Measurements from ENCODE around the gene PLK3. TPM values are rescaled to one million over a fixed set of nuclear protein-coding genes. Genes with fewer than 3 reads are reported as not detected.
"Not testable (repeated sequence)": the region's sequence is repeated elsewhere in the genome, so short reads cannot be mapped to it uniquely, and the experiment has no call there.

Gene PLK3
- polyA plus RNA-seq, 2 donors = 23.1 to 58.1 TPM

- no peak overlapping the region for H3K4me3 ChIP-seq (ENCODE audit: low read depth in 1 of 2, low read length in 2 of 2)
- H3K27ac ChIP-seq (ENCODE audit: low read depth in 2 of 2, low read length in 1 of 2) = peak overlapping the region; percentile 57 to 69
Measured at GRCh38 chr1:44786841-44787426, 13.2 kb upstream of the PLK3 start.

DNA sequence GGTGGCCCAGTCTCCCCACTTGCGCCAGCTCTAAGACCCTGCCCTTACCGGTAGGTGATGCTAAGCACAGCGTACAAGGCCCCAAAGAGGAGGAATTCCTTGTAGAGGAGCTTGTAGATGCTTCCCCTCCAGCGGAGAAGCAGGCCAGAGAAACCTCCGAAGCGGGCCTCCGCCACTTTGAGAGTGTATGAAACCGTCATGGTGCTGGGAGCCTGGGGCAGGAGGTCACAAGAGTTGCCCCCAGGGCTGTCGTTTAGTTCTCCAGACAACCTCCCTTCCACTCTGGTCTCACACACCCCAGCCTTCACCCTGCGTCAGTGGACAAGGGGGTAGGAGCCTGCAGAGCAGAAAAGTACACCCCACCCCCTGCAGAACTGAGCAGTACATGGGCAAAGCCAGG, 12.7 kb upstream of the PLK3 start:
- Histone ChIP-seq H3K27me3 (ENCODE audit: control insufficient read depth in 1 of 2, insufficient read depth in 2 of 2, low read length in 2 of 2) (no peaks in the 10 kb centered on the region), H3K9me3 (ENCODE audit: control insufficient read depth in 2 of 2, insufficient read depth in 1 of 2, low read depth in 1 of 2, low read length in 1 of 2) (no peaks in the 10 kb centered on the region), H3K4me1 (ENCODE audit: control insufficient read depth in 2 of 2, insufficient read depth in 2 of 2, low read length in 1 of 2) (peaks cover 0 to 7% of the 10 kb centered on the region in 2 donors), H3K4me3 (ENCODE audit: low read depth in 1 of 2, low read length in 2 of 2) (no peak overlapping the region), H3K36me3 (ENCODE audit: control insufficient read depth in 2 of 2, insufficient read depth in 2 of 2, low read length in 1 of 2) (no peaks in the 10 kb centered on the region), H3K27ac (ENCODE audit: low read depth in 2 of 2, low read length in 1 of 2) (no peak overlapping the region)
- 95 to 99% methylated on average over 10 of the region's 10 CpGs for WGBS, 2 donors

More at GRCh38 chr1:44786841-44787426, 13.2 kb upstream of the PLK3 start:
- no peaks in the 10 kb centered on the region for H3K36me3 ChIP-seq (ENCODE audit: control insufficient read depth in 2 of 2, insufficient read depth in 2 of 2, low read length in 1 of 2)
- no peaks in the 10 kb centered on the region for H3K27me3 ChIP-seq (ENCODE audit: control insufficient read depth in 1 of 2, insufficient read depth in 2 of 2, low read length in 2 of 2)
- H3K9me3 ChIP-seq (ENCODE audit: control insufficient read depth in 2 of 2, insufficient read depth in 1 of 2, low read depth in 1 of 2, low read length in 1 of 2) = no peaks in the 10 kb centered on the region
- 83 to 84% methylated on average over 9 of the region's 9 CpGs for WGBS, 2 donors
- peaks cover 0 to 7% of the 10 kb centered on the region in 2 donors for H3K4me1 ChIP-seq (ENCODE audit: control insufficient read depth in 2 of 2, insufficient read depth in 2 of 2, low read length in 1 of 2)

DNA sequence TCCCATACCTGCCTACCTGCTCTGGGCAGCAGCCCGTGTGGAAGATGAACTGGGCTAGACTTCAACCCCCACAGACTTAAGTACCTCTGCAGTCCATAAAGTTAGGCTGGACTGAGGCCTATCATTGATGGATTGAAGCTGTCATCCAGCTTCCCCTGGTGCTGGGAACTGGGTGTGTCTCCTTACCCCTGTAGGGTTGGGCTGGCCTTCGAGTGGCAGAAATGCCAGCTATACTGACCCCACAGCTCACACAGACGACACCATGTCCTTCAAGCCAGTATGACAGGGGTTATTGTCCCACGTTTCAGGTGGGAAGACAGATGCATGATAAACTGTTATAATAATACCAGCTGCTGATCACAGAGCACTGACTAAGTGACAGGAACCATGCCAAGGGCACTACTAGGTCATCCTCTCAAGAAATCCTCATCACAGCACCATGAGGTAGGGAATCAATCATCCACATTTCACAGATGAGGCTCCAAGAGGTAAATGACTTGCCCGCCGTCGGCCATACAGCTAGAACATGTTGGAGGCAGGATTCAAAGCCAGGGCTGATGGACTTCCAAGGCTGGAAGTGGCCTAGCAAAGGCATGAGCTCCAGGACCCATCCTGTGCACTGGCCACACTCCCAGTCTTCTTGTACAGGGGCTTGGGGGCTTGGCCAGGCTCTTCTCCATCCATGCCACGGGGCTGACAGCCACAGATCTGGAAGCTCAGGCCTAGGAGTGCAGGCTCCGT, 11.9 kb upstream of the PLK3 start, which contains the start of gene BEST4:
BEST4 (minus strand) TSS at position 51 of the 741 bp plus-strand sequence. CDS start 465 bp downstream, outside the sequence.
- H3K27me3 ChIP-seq (ENCODE audit: control insufficient read depth in 1 of 2, insufficient read depth in 2 of 2, low read length in 2 of 2) = no peaks in the 10 kb centered on the region
- no peak within 1 kb of the TSS for H3K27ac ChIP-seq (ENCODE audit: low read depth in 2 of 2, low read length in 1 of 2)
- no peaks in the 10 kb centered on the region for H3K9me3 ChIP-seq (ENCODE audit: control insufficient read depth in 2 of 2, insufficient read depth in 1 of 2, low read depth in 1 of 2, low read length in 1 of 2)
- no peak within 1 kb of the TSS for H3K4me3 ChIP-seq (ENCODE audit: low read depth in 1 of 2, low read length in 2 of 2)
- peaks cover 0 to 7% of the 10 kb centered on the region in 2 donors for H3K4me1 ChIP-seq (ENCODE audit: control insufficient read depth in 2 of 2, insufficient read depth in 2 of 2, low read length in 1 of 2)
- 77 to 83% methylated on average over 9 of the region's 9 CpGs for WGBS, 2 donors
- no peaks in the 10 kb centered on the region for H3K36me3 ChIP-seq (ENCODE audit: control insufficient read depth in 2 of 2, insufficient read depth in 2 of 2, low read length in 1 of 2)

DNA sequence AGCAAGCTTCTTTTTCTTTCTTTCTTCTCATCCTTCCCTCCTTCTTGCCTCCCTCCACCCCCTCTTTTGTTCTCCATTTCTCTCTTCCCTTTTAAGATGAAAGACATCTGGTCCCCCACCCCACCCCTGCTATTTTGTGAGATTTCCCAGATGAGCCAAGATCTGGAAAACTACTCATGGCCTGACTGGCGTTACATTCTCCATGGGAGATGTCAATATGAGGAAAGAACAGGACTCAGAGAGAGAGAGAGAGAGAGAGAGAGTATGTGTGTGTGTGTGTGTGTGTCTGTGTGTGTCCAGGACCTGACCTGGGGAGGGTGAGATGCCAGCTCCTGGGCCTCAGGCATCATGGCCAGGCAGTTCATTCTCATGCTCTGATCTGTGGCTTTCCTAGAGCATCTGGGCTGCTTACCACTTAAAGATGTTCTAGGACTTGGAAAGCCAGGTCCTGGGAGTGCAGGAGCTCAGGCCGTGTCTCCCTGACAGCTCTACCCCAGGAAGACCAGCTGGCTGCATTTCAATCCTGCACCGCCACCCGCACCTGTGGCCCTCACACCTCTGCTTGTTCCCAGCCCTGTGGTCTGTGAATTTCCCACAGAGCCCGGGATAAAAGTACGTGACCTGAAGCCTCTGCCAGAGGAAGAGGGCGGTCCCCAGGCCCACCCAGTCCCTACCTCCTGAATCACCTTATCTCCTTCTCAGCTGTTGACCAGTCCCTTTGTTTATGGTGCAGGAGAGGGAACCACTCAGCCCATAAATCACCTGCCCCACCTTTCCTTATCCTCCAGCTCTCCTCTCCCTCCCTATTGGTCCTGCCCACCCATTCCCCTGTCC, 9.0 kb upstream of the PLK3 start:
- no peaks in the 10 kb centered on the region for H3K27me3 ChIP-seq (ENCODE audit: control insufficient read depth in 1 of 2, insufficient read depth in 2 of 2, low read length in 2 of 2)
- no peaks in the 10 kb centered on the region for H3K36me3 ChIP-seq (ENCODE audit: control insufficient read depth in 2 of 2, insufficient read depth in 2 of 2, low read length in 1 of 2)
- WGBS, 2 donors = 61 to 71% methylated on average over 7 of the region's 7 CpGs
- peaks cover 0 to 4% of the 10 kb centered on the region in 2 donors for H3K4me1 ChIP-seq (ENCODE audit: control insufficient read depth in 2 of 2, insufficient read depth in 2 of 2, low read length in 1 of 2)
- no peak overlapping the region for H3K4me3 ChIP-seq (ENCODE audit: low read depth in 1 of 2, low read length in 2 of 2)
- no peaks in the 10 kb centered on the region for H3K9me3 ChIP-seq (ENCODE audit: control insufficient read depth in 2 of 2, insufficient read depth in 1 of 2, low read depth in 1 of 2, low read length in 1 of 2)
- no peak overlapping the region for H3K27ac ChIP-seq (ENCODE audit: low read depth in 2 of 2, low read length in 1 of 2)

DNA sequence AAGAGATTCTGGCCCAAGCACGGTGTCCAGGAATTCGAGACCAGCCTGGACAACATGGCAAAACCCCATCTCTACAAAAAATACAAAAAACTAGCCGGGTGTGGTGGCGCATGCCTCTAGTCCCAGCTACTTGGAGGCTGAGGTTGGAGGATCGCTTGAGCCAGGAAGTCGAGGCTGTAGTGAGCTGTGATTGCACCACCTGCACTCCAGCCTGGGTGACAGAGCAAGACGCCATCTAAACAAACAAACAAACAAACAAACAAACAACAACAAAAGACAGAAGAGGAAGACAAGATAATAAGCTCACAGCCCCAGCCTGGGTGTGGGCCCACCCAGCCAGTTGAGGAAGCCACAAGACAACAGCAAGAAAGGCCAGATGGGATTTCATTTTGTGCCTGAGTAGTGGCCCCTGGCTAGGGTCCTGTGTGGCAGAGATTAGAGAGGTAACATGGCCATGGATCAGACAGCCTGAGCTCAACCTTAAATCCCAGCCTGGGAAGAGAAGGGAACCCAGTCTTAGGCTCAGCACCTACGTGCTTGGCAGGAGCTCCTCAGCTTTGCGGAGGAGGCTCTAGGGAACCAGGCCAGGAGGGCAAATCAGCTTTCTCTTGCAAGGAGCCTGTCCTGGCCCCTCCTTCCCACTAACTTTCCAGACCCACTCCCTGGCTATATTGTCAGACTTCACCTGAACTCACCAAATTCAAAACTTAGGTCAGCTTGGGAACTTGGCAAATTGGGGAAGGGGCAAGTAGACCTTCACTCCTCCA, 7.3 kb upstream of the PLK3 start:
- Histone ChIP-seq H3K27ac (ENCODE audit: low read depth in 2 of 2, low read length in 1 of 2) (peak overlapping the region in 1 of 2 donors; percentile 17), H3K4me1 (ENCODE audit: control insufficient read depth in 2 of 2, insufficient read depth in 2 of 2, low read length in 1 of 2) (no peaks in the 10 kb centered on the region), H3K4me3 (ENCODE audit: low read depth in 1 of 2, low read length in 2 of 2) (no peak overlapping the region), H3K9me3 (ENCODE audit: control insufficient read depth in 2 of 2, insufficient read depth in 1 of 2, low read depth in 1 of 2, low read length in 1 of 2) (no peaks in the 10 kb centered on the region), H3K36me3 (ENCODE audit: control insufficient read depth in 2 of 2, insufficient read depth in 2 of 2, low read length in 1 of 2) (no peaks in the 10 kb centered on the region), H3K27me3 (ENCODE audit: control insufficient read depth in 1 of 2, insufficient read depth in 2 of 2, low read length in 2 of 2) (no peaks in the 10 kb centered on the region)
- 82 to 85% methylated on average over 9 of the region's 9 CpGs for WGBS, 2 donors

DNA sequence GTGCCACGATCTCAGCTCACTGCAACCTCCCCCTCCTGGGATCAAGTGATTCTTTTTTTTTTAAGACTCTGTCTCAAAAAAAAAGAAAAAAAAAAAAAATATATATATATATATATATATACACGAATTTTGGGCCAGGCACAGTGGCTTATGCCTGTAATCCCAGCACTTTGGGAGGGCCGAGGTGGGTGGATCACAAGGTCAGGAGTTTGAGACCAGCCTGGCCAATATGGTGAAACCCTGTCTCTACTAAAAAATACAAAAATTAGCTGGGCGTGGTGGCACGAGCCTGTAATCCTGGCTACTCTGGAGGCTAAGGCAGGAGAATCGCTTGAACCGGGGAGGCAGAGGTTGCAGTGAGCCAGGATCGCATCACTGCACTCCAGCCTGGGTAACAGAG, 2.3 kb upstream of the PLK3 start:
- not testable (repeated sequence) for H3K4me3 ChIP-seq (ENCODE audit: low read depth in 1 of 2, low read length in 2 of 2); H3K9me3 ChIP-seq (ENCODE audit: control insufficient read depth in 2 of 2, insufficient read depth in 1 of 2, low read depth in 1 of 2, low read length in 1 of 2); H3K27ac ChIP-seq (ENCODE audit: low read depth in 2 of 2, low read length in 1 of 2); H3K4me1 ChIP-seq (ENCODE audit: control insufficient read depth in 2 of 2, insufficient read depth in 2 of 2, low read length in 1 of 2); H3K27me3 ChIP-seq (ENCODE audit: control insufficient read depth in 1 of 2, insufficient read depth in 2 of 2, low read length in 2 of 2)
- 65 to 78% methylated on average over 8 of the region's 8 CpGs for WGBS, 2 donors
- H3K36me3 ChIP-seq (ENCODE audit: control insufficient read depth in 2 of 2, insufficient read depth in 2 of 2, low read length in 1 of 2) = peaks cover 0 to 11% of the 10 kb centered on the region in 2 donors

- peak overlapping the region in 1 of 2 donors; percentile 21 for H3K27ac ChIP-seq (ENCODE audit: low read depth in 2 of 2, low read length in 1 of 2)
Measured at GRCh38 chr1:44798481-44799365, 1.5 kb upstream of the PLK3 start.

GRCh38 chr1:44801491-44802305, 1.5 kb downstream of the PLK3 start:
- Histone ChIP-seq H3K36me3 (ENCODE audit: control insufficient read depth in 2 of 2, insufficient read depth in 2 of 2, low read length in 1 of 2) (peaks cover 12 to 41% of the 10 kb centered on the region in 2 donors), H3K27ac (ENCODE audit: low read depth in 2 of 2, low read length in 1 of 2) (peak overlapping the region; percentile 37 to 41), H3K9me3 (ENCODE audit: control insufficient read depth in 2 of 2, insufficient read depth in 1 of 2, low read depth in 1 of 2, low read length in 1 of 2) (no peaks in the 10 kb centered on the region), H3K4me3 (ENCODE audit: low read depth in 1 of 2, low read length in 2 of 2) (peak overlapping the region; percentile 52 to 77), H3K27me3 (ENCODE audit: control insufficient read depth in 1 of 2, insufficient read depth in 2 of 2, low read length in 2 of 2) (no peaks in the 10 kb centered on the region), H3K4me1 (ENCODE audit: control insufficient read depth in 2 of 2, insufficient read depth in 2 of 2, low read length in 1 of 2) (peaks cover 0 to 18% of the 10 kb centered on the region in 2 donors)
- WGBS, 2 donors = 51 to 59% methylated on average over 13 of the region's 13 CpGs

More at GRCh38 chr1:44798481-44799365, 1.5 kb upstream of the PLK3 start:
- Histone ChIP-seq H3K4me1 (ENCODE audit: control insufficient read depth in 2 of 2, insufficient read depth in 2 of 2, low read length in 1 of 2) (peaks cover 0 to 6% of the 10 kb centered on the region in 2 donors), H3K9me3 (ENCODE audit: control insufficient read depth in 2 of 2, insufficient read depth in 1 of 2, low read depth in 1 of 2, low read length in 1 of 2) (no peaks in the 10 kb centered on the region), H3K36me3 (ENCODE audit: control insufficient read depth in 2 of 2, insufficient read depth in 2 of 2, low read length in 1 of 2) (peaks cover 6 to 19% of the 10 kb centered on the region in 2 donors), H3K4me3 (ENCODE audit: low read depth in 1 of 2, low read length in 2 of 2) (no peak overlapping the region), H3K27me3 (ENCODE audit: control insufficient read depth in 1 of 2, insufficient read depth in 2 of 2, low read length in 2 of 2) (no peaks in the 10 kb centered on the region)
- WGBS, 2 donors = 86 to 88% methylated on average over 10 of the region's 10 CpGs
